Activated CD8-positive, alpha-beta T cell treated with anti-CD3 and anti-CD28 coated beads, Interleukin-2, amount 10 ng/mL, durations not matched to agents 7 days and 5 days (primary cell): ENCODE data around the gene TRAM2. TPM values are rescaled to one million over a fixed set of nuclear protein-coding genes. Genes with fewer than 3 reads are reported as not detected.
"Not testable (repeated sequence)": the region's sequence is repeated elsewhere in the genome, so short reads cannot be mapped to it uniquely, and the experiment has no call there.

ENCODE experiments used
- ATAC-seq: fragments of 150-1000 bp; cut with Tn5 transposase; one replicate; pipeline ENCODE4 v1.10.0; 2021; ENCODE audit warnings: moderate library complexity
- CTCF ChIA-PET: fragments of 350-600 bp; sonication (Branson Sonifier 250); formaldehyde crosslinking; loops from one replicate; lab custom pipeline; 2021; ENCODE audit warnings: antibody characterized with exemption; lab: Charles Lee
- POLR2A ChIA-PET: fragments of 350-600 bp; sonication (Branson Sonifier 250); formaldehyde crosslinking; loops from one replicate; lab custom pipeline; 2021; ENCODE audit warnings: antibody characterized with exemption; lab: Charles Lee
- DNase-seq: peaks from one replicate; pipeline ENCODE4 v3.0.0-alpha.2; 2020
- H3K27ac Mint-ChIP-seq: one replicate; pipeline ENCODE4 v1.8.0; 2021; ENCODE audit warnings: mild to moderate bottlenecking, mixed read lengths
- H3K27me3 Mint-ChIP-seq: one replicate; pipeline ENCODE4 v1.8.0; 2021; ENCODE audit warnings: low read depth, mixed read lengths
- H3K36me3 Mint-ChIP-seq: one replicate; pipeline ENCODE4 v1.8.0; 2021; ENCODE audit warnings: low read depth, mixed read lengths
- H3K4me1 Mint-ChIP-seq: one replicate; pipeline ENCODE4 v1.8.0; 2021; ENCODE audit warnings: low read depth, mixed read lengths
- H3K4me3 Mint-ChIP-seq: one replicate; pipeline ENCODE4 v1.8.0; 2021; ENCODE audit warnings: mild to moderate bottlenecking, mixed read lengths
- H3K9me3 Mint-ChIP-seq: one replicate; pipeline ENCODE4 v1.8.0; 2022; ENCODE audit warnings: mixed read lengths; ENCODE audit not compliant: insufficient read depth
- total RNA-seq, 2 experiments: library from RNA; stranded (reverse); gene quantifications; one replicate each; pipeline ENCODE4 v1.2.3, GENCODE V29; 2021

The TRAM2 gene
- total RNA-seq, 2 experiments from 2014 or later, result 1.4 TPM

GRCh38 chr6:52483671-52484003 lies 93.2 kb downstream of the TRAM2 start:
- Mint-ChIP-seq H3K27ac (no peak overlapping the region), H3K4me3 (no peak overlapping the region)

GRCh38 chr6:52482903-52483670 lies 93.8 kb downstream of the TRAM2 start:
- Mint-ChIP-seq H3K36me3 (no peaks in the 10 kb centered on the region), H3K27me3 (peaks cover 2% of the 10 kb centered on the region), H3K9me3 (no peaks in the 10 kb centered on the region), H3K4me1 (no peaks in the 10 kb centered on the region), H3K27ac (no peak overlapping the region), H3K4me3 (no peak overlapping the region)
- ChIA-PET POLR2A (no interaction called here), CTCF (interaction anchor here (1.1 kb wide), 1 partner anchor 169 kb away, joined by 3 read pairs; no protein-coding TSS in a partner anchor)
- ATAC-seq, result no peak
- no peak for DNase-seq

More at GRCh38 chr6:52483671-52484003, 93.2 kb downstream of the TRAM2 start:
- CTCF ChIA-PET, result no interaction called here
- Mint-ChIP-seq H3K4me1 (no peaks in the 10 kb centered on the region), H3K27me3 (peaks cover 2% of the 10 kb centered on the region), H3K36me3 (no peaks in the 10 kb centered on the region), H3K9me3 (no peaks in the 10 kb centered on the region)
- DNase-seq (no peak), ATAC-seq (no peak)
- POLR2A ChIA-PET, result no interaction called here

- no peak for DNase-seq
- Mint-ChIP-seq H3K27me3 (peaks cover 3% of the 10 kb centered on the region), H3K27ac (no peak overlapping the region), H3K36me3 (no peaks in the 10 kb centered on the region), H3K4me1 (no peaks in the 10 kb centered on the region), H3K4me3 (no peak overlapping the region), H3K9me3 (no peaks in the 10 kb centered on the region)
- no peak for ATAC-seq
- CTCF ChIA-PET, result no interaction called here
- POLR2A ChIA-PET, result no interaction called here
Measured at GRCh38 chr6:52475307-52475706, 101.6 kb downstream of the TRAM2 start.

GRCh38 chr6:52474173-52474572 lies 102.7 kb downstream of the TRAM2 start:
- CTCF ChIA-PET, result no interaction called here

GRCh38 chr6:52461194-52461593 lies 115.7 kb downstream of the TRAM2 start:
- H3K4me3 Mint-ChIP-seq, H3K9me3 Mint-ChIP-seq, POLR2A ChIA-PET, H3K27ac Mint-ChIP-seq, H3K4me1 Mint-ChIP-seq, ATAC-seq, H3K36me3 Mint-ChIP-seq, H3K27me3 Mint-ChIP-seq, DNase-seq, CTCF ChIA-PET: not testable (repeated sequence)

More at GRCh38 chr6:52474173-52474572, 102.7 kb downstream of the TRAM2 start:
- no peaks in the 10 kb centered on the region for H3K36me3 Mint-ChIP-seq
- no peak overlapping the region for H3K4me3 Mint-ChIP-seq
- POLR2A ChIA-PET, result no interaction called here
- DNase-seq, result no peak
- H3K9me3 Mint-ChIP-seq, result no peaks in the 10 kb centered on the region
- H3K27me3 Mint-ChIP-seq, result peaks cover 3% of the 10 kb centered on the region
- no peak for ATAC-seq
- H3K27ac Mint-ChIP-seq, result no peak overlapping the region
- no peaks in the 10 kb centered on the region for H3K4me1 Mint-ChIP-seq

- POLR2A ChIA-PET, result no interaction called here
- Mint-ChIP-seq H3K27me3 (no peaks in the 10 kb centered on the region), H3K4me3 (no peak overlapping the region), H3K27ac (no peak overlapping the region), H3K4me1 (no peaks in the 10 kb centered on the region), H3K9me3 (no peaks in the 10 kb centered on the region), H3K36me3 (no peaks in the 10 kb centered on the region)
- CTCF ChIA-PET, result no interaction called here
- no peak for ATAC-seq
- DNase-seq, result no peak
Measured at GRCh38 chr6:52457096-52457495, 119.8 kb downstream of the TRAM2 start.

GRCh38 chr6:52454556-52454955 lies 122.3 kb downstream of the TRAM2 start:
- peaks cover 11% of the 10 kb centered on the region for H3K9me3 Mint-ChIP-seq
- ChIA-PET POLR2A (no interaction called here), CTCF (no interaction called here)
- no peak for ATAC-seq
- H3K4me3 Mint-ChIP-seq, result no peak overlapping the region
- H3K27me3 Mint-ChIP-seq, result no peaks in the 10 kb centered on the region
- DNase-seq, result no peak
- H3K36me3 Mint-ChIP-seq, result peaks cover 2% of the 10 kb centered on the region
- no peak overlapping the region for H3K27ac Mint-ChIP-seq
- H3K4me1 Mint-ChIP-seq, result no peaks in the 10 kb centered on the region

Other genes with a start within 250 kb of the TRAM2 start
- 10 to 100 TPM; 23.0 to 25.7 TPM for gene PAQR8, start 214.9 kb downstream of the TRAM2 start, total RNA-seq
- gene EFHC1, start 156.7 kb downstream of the TRAM2 start, total RNA-seq, result 1 to 10 TPM; 1.4 to 2.5 TPM
- gene TMEM14A, start 94.1 kb upstream of the TRAM2 start, total RNA-seq, result 10 to 100 TPM; 21.5 to 22.2 TPM
- not detected for gene GSTA2, start 186.4 kb upstream of the TRAM2 start, total RNA-seq
- gene GSTA1, start 226.8 kb upstream of the TRAM2 start, total RNA-seq, result not detected